ENCODE results near the gene GRIN3A. TPM values are rescaled to one million over a fixed set of nuclear protein-coding genes. Genes with fewer than 3 reads are reported as not detected.

GRIN3A gene
- total RNA-seq, 1 experiment from 2014 or later, result not detected

GRCh38 chr9:101574731-101575333 lies 163.6 kb downstream of the GRIN3A start:
- BruUV-seq (replicated peaks), result no TSS peak
- no peak overlapping the region for H3K4me3 ChIP-seq (ENCODE audit: low read depth, low read length)
- intact Hi-C loops (cut with micrococcal nuclease; ENCODE audit: unreplicated experiment), result no loop called here
- H3K4me1 Mint-ChIP-seq (ENCODE audit: low read depth, unreplicated experiment), result peaks cover 9% of the 10 kb centered on the region
- H3K27me3 ChIP-seq (replicated peaks; ENCODE audit: control insufficient read depth, insufficient read depth, low read length), result no peaks in the 10 kb centered on the region
- no peak for DNase-seq
- no peaks in the 10 kb centered on the region for H3K27me3 Mint-ChIP-seq (ENCODE audit: insufficient read depth, unreplicated experiment)
- no peak overlapping the region for H3K27ac Mint-ChIP-seq (ENCODE audit: unreplicated experiment)
- H3K9me3 ChIP-seq, result no peaks in the 10 kb centered on the region
- TF ChIP-seq, protein P1, sequence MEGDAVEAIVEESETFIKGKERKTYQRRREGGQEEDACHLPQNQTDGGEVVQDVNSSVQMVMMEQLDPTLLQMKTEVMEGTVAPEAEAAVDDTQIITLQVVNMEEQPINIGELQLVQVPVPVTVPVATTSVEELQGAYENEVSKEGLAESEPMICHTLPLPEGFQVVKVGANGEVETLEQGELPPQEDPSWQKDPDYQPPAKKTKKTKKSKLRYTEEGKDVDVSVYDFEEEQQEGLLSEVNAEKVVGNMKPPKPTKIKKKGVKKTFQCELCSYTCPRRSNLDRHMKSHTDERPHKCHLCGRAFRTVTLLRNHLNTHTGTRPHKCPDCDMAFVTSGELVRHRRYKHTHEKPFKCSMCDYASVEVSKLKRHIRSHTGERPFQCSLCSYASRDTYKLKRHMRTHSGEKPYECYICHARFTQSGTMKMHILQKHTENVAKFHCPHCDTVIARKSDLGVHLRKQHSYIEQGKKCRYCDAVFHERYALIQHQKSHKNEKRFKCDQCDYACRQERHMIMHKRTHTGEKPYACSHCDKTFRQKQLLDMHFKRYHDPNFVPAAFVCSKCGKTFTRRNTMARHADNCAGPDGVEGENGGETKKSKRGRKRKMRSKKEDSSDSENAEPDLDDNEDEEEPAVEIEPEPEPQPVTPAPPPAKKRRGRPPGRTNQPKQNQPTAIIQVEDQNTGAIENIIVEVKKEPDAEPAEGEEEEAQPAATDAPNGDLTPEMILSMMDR (IDR thresholded peaks at IDR 0.05; ENCODE audit: insufficient read depth in 1 of 2, low read depth in 1 of 2, low read length in 1 of 2, severe bottlenecking in 1 of 2, unreplicated experiment in 1 of 2), result no peak
- H3K9me3 Mint-ChIP-seq (ENCODE audit: unreplicated experiment), result no peaks in the 10 kb centered on the region
- POLR2A ChIA-PET, result no interaction called here
- H3K36me3 ChIP-seq (ENCODE audit: control insufficient read depth, insufficient read depth, low read length), result no peaks in the 10 kb centered on the region
- H3K36me3 Mint-ChIP-seq (ENCODE audit: insufficient read depth, unreplicated experiment), result no peaks in the 10 kb centered on the region
- H3K4me1 ChIP-seq, result 0 out of 2 replicates have a peak, but pooled peaks cover 12% of the 10 kb centered on the region
- H3K4me3 Mint-ChIP-seq (ENCODE audit: unreplicated experiment), result no peak overlapping the region
- CTCF ChIA-PET, result interaction anchor here (2.0 kb wide), 1 partner anchor 116 kb away, joined by 4 read pairs; no protein-coding TSS in a partner anchor

- H3K9me3 Mint-ChIP-seq (ENCODE audit: unreplicated experiment), result no peaks in the 10 kb centered on the region
- ChIA-PET POLR2A (no interaction called here), CTCF (no interaction called here)
- intact Hi-C loops (cut with micrococcal nuclease; ENCODE audit: unreplicated experiment), result no loop called here
- no peaks in the 10 kb centered on the region for H3K9me3 ChIP-seq
- H3K27ac Mint-ChIP-seq (ENCODE audit: unreplicated experiment), result no peak overlapping the region
- no peaks in the 10 kb centered on the region for H3K36me3 ChIP-seq (ENCODE audit: control insufficient read depth, insufficient read depth, low read length)
- BruUV-seq (replicated peaks), result no TSS peak
- H3K27me3 ChIP-seq (replicated peaks; ENCODE audit: control insufficient read depth, insufficient read depth, low read length), result no peaks in the 10 kb centered on the region
- H3K4me3 ChIP-seq (ENCODE audit: low read depth, low read length), result no peak overlapping the region
- H3K4me1 Mint-ChIP-seq (ENCODE audit: low read depth, unreplicated experiment), result peaks cover 9% of the 10 kb centered on the region
- DNase-seq, result no peak
- no peaks in the 10 kb centered on the region for H3K36me3 Mint-ChIP-seq (ENCODE audit: insufficient read depth, unreplicated experiment)
- 0 out of 2 replicates have a peak, but pooled peaks cover 13% of the 10 kb centered on the region for H3K4me1 ChIP-seq
- no peak overlapping the region for H3K4me3 Mint-ChIP-seq (ENCODE audit: unreplicated experiment)
- TF ChIP-seq, protein P1 (IDR thresholded peaks at IDR 0.05; ENCODE audit: insufficient read depth in 1 of 2, low read depth in 1 of 2, low read length in 1 of 2, severe bottlenecking in 1 of 2, unreplicated experiment in 1 of 2), result no peak
- H3K27me3 Mint-ChIP-seq (ENCODE audit: insufficient read depth, unreplicated experiment), result no peaks in the 10 kb centered on the region
Measured at GRCh38 chr9:101572316-101572715, 166.1 kb downstream of the GRIN3A start.

DNA sequence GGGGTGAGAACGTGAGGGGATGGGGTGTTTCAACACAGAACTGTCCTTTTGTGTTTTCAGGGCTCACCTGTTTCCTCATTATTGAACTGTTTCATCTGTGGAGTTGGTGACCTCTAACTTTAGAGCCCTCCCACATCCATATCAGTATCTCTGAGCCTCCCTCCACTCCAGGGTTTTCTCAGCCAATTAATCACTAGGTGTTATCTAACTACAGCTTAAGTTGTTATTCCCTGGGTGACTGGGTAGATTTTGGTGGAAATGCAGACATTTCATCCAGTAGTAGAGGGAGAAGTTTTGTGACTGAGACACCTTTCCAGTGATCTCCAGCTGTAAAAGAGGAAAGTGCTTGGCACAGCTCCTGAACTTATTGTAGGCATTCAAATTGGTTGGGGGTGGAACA lies 167.3 kb downstream of the GRIN3A start:
- H3K9me3 ChIP-seq, result no peaks in the 10 kb centered on the region
- Mint-ChIP-seq H3K36me3 (ENCODE audit: insufficient read depth, unreplicated experiment) (no peaks in the 10 kb centered on the region), H3K4me1 (ENCODE audit: low read depth, unreplicated experiment) (peaks cover 9% of the 10 kb centered on the region), H3K4me3 (ENCODE audit: unreplicated experiment) (no peak overlapping the region), H3K27me3 (ENCODE audit: insufficient read depth, unreplicated experiment) (no peaks in the 10 kb centered on the region), H3K27ac (ENCODE audit: unreplicated experiment) (no peak overlapping the region), H3K9me3 (ENCODE audit: unreplicated experiment) (no peaks in the 10 kb centered on the region)
- BruUV-seq (replicated peaks), result no TSS peak
- intact Hi-C loops (cut with micrococcal nuclease; ENCODE audit: unreplicated experiment), result no loop called here
- TF ChIP-seq, protein P1 (IDR thresholded peaks at IDR 0.05; ENCODE audit: insufficient read depth in 1 of 2, low read depth in 1 of 2, low read length in 1 of 2, severe bottlenecking in 1 of 2, unreplicated experiment in 1 of 2), result no peak
- CTCF ChIA-PET, result no interaction called here
- no peak overlapping the region for H3K4me3 ChIP-seq (ENCODE audit: low read depth, low read length)
- no peak for DNase-seq
- POLR2A ChIA-PET, result no interaction called here
- 0 out of 2 replicates have a peak, but pooled peaks cover 13% of the 10 kb centered on the region for H3K4me1 ChIP-seq
- H3K36me3 ChIP-seq (ENCODE audit: control insufficient read depth, insufficient read depth, low read length), result no peaks in the 10 kb centered on the region
- no peaks in the 10 kb centered on the region for H3K27me3 ChIP-seq (replicated peaks; ENCODE audit: control insufficient read depth, insufficient read depth, low read length)

Data from Caco-2 (cell line).